Endothelial cell of umbilical vein (primary cell): ENCODE results near the gene MAD2L2.

ENCODE experiments used
- CTCF ChIP-seq, 2 donors: IDR thresholded peaks; 1 replicate in 1 of 2; 2 replicates in 1 of 2; pipeline ENCODE4 v1.5.1; 2011; ENCODE audit warnings: low read length in 2 of 2, mild to moderate bottlenecking in 2 of 2, moderate library complexity in 2 of 2, control low read depth in 1 of 2, inconsistent platforms in 1 of 2, low read depth in 1 of 2; ENCODE audit not compliant: insufficient read depth in 1 of 2; ENCODE audit errors: extremely low read depth in 1 of 2
- EZH2 ChIP-seq: IDR thresholded peaks from 2 replicates; pipeline ENCODE4 v1.6.1; 2012; ENCODE audit warnings: borderline replicate concordance, low read depth, mild to moderate bottlenecking, moderate library complexity, low read length, inconsistent platforms; ENCODE audit not compliant: severe bottlenecking
- FOS ChIP-seq: IDR thresholded peaks from 2 replicates; pipeline ENCODE4 v1.6.1; 2011; ENCODE audit warnings: mild to moderate bottlenecking, low read length, moderate library complexity, borderline replicate concordance; ENCODE audit not compliant: insufficient read depth
- GATA2 ChIP-seq: IDR thresholded peaks from 2 replicates; pipeline ENCODE4 v1.7.0; 2011; ENCODE audit warnings: low read depth, mild to moderate bottlenecking, moderate library complexity, mixed read lengths, low read length; ENCODE audit not compliant: insufficient read length, insufficient read depth
- JUN ChIP-seq: IDR thresholded peaks from 2 replicates; pipeline ENCODE4 v1.6.1; 2011; ENCODE audit warnings: borderline replicate concordance, low read depth; ENCODE audit not compliant: insufficient read length, insufficient read depth
- MAX ChIP-seq: IDR thresholded peaks from 2 replicates; pipeline ENCODE4 v1.6.1; 2011; ENCODE audit not compliant: insufficient read depth, insufficient read length
- MYC ChIP-seq: IDR thresholded peaks from one replicate; pipeline ENCODE4 v1.6.1; 2011; ENCODE audit warnings: mild to moderate bottlenecking, low read depth, low read length
- POLR2A ChIP-seq: IDR thresholded peaks from 2 replicates; pipeline ENCODE4 v1.6.1; 2012; ENCODE audit warnings: low read depth, mild to moderate bottlenecking, control low read depth, low read length
- POLR2AphosphoS5 ChIP-seq: IDR thresholded peaks from 2 replicates; pipeline ENCODE4 v1.6.1; 2012; ENCODE audit warnings: low read depth, mild to moderate bottlenecking, control low read depth, low read length, moderate library complexity; ENCODE audit not compliant: insufficient read depth

- TF ChIP-seq CTCF (IDR thresholded peaks at IDR 0.05; ENCODE audit: extremely low read depth in 1 of 2, insufficient read depth in 1 of 2, low read depth in 1 of 2, low read length in 2 of 2) (no peak), POLR2AphosphoS5 (no peak), EZH2 (no peak), FOS (no peak), GATA2 (no peak), JUN (no peak), POLR2A (no peak), MYC (no peak), MAX (no peak)
Observed at GRCh38 chr1:11649624-11650330, 31.2 kb downstream of the MAD2L2 start.
